HG02981 (cell line): ENCODE results near the gene AFG1L.
"Not testable (repeated sequence)": the region's sequence is repeated elsewhere in the genome, so short reads cannot be mapped to it uniquely, and the experiment has no call there.

Source experiments
- ATAC-seq: cut with Tn5 transposase; IDR thresholded peaks from one replicate; pipeline ENCODE4 v1.9.1; 2021; ENCODE audit warnings: mild to moderate bottlenecking, moderate library complexity; ENCODE audit not compliant: unreplicated experiment

AFG1L gene

DNA sequence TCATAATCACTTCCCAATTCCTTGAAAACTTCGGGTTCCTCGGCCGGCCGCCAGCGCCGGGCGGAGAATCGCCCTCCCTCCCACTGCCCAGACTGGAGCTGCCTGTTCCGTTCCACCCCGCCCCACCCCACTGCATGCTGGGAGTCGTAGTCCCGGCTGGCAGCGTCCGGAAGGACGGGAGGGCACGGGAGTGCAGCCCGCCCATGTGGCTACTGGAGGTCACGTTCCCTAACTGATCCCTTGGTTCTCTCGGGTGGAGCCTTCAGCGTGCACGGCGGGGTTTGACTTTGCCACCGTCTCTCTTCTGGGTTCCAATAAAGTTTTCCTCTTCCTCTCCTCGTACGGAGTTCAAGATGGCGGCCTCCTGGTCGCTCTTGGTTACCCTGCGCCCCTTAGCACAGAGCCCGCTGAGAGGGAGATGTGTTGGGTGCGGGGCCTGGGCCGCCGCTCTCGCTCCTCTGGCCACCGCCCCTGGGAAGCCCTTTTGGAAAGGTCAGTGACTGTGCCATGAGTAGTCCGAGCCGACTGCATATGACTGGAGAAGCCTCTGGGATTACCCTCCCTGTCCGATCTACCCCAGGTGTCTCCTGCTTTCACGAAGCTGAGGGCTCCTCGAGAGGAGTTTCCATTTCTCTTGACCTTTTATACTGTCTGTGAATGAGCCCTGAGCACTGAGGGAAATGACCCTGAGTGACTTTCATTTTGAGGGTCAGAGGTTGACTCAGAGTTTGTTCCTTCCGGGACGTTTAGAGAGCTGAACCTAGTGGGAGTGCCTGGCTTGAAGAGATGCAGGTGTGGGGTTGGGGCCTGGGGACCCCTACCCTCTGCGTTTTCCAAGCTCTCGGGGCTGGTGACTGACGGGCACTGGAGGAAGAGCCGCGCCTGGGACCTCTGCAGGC is at the start of gene AFG1L:
TSS of gene AFG1L (plus strand) at position 328 of the 899 bp plus-strand sequence. CDS start at position 354, 26 bp downstream.
- peak; percentile 88 for ATAC-seq

DNA sequence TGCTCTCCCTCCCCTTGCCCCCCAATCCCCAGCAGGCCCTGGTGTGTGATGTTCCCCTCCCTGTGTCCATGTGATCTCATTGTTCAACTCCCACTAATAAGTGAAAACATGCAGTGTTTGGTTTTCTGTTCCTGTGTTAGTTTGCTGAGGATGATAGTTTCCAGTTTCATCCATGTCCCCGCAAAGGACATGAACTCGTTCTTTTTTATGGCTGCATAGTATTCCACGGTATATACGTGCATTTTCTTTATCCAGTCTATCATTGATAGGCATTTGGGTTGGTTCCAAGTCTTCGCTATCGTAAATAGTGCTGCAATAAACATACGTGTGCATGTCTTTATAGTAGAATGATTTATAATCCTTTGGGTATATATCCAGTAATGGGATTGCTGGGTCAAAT is 49.8 kb upstream of the AFG1L start:
- ATAC-seq: not testable (repeated sequence)

DNA sequence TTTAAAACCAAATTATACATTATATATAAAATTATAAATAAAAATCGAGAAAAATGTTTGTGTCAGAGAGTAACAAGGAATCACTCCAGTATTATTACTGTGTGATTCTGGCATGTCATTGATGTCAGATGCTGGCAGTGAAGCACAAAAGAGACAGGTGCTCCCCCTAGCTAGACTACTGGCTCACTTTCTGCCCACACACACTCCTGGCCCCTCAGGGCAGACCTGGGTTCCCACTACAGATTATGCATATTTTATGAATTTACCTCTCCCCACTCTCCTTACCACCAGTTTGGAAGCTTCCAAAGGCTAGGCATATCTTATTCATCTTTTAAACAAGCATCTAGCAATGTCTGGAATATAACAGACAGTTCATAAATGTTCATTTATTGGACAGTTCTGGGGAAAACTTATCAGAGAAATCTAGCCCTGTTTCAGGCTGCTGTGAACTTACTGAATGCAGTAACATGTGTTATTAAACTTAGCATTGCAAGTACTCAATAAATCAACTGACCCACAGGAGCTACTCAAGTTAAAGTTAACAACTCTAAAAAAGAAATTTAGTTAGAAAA is 46.8 kb upstream of the AFG1L start:
- ATAC-seq: no peak

DNA sequence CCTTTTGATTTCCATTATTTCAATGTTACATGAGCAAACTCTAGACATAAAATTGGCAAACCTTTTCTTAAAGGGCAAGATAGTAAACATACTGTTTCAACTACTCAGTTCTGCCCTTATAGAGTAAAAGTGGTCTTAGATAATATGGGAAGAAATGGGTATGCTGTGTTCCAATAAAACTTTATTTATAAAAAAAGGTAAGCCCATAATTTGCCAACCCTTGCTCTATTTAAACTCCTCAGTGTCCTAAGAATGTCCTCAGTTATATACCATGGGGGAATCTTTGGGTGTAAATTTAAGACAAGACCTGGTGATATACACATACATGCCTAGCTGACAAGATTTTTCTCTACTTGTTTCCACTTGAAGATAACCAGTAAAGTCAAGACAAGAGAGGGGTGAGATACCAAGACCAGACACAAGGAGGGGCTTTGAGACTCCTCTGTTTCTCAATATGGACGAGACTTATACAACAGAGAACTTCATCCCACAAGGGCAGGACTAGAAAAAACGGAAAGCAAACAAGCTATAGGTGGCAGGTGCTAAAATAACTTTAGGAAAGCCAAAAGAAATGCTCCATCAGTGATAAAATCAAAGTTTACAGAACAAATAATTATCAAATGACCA is 44.5 kb upstream of the AFG1L start:
- no peak for ATAC-seq

DNA sequence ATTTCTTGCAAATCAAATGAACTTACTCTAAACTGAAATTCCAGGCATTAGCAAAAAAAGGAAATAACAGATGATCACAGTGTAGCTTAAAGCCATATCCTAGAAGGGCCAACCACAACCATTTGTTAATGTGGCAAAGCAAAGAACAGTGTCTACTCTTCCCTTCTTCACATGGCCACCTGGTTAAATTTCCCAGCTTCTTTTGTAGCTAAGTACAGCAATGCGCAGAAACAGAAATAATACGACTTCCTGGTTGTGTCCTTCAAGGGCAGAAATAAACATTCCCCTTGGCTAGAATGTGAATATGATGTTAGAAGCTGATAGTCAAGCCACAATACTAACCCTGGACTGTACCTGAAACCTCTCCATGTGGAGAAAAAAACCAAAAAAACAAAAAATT is 43.6 kb upstream of the AFG1L start:
- no peak for ATAC-seq

DNA sequence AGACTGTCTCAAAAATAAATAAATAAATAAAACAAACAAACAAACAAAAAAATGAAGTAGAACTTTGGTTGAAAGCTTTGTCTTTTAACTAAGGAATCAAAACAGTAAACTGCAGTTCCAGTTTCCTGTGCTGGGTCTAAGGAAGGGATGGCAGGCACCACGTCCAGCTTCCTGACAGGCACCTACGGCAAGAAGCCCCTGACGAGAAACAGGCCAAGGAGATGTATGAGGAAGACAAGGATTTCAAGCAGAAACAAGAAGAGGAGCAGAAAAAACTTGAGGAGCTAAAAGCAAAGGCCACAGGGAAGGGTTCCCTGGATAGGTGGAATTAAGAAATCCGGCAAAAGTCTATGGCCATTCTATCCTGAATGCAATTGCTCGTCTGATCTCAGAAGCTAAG is 42.8 kb upstream of the AFG1L start:
- ATAC-seq: no peak

DNA sequence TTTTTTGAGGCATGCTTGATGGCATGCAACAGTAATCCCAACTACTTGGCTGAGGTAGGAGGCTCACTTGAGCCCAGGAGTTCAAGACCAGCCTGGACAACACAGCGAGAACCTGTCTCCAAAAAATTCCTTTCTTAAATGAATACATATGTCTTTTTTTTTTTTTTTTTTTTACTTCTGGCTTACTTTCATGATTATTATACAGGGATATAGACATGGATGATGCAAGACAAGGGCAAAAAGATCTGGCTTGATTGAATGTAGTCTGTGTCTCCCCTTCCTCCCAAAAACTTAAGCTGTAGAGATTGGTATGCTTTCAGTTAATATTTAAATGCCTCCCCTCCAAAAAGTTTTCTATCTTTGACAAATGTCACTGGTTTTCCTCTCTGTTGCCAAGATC is 41.6 kb upstream of the AFG1L start:
- ATAC-seq: no peak

DNA sequence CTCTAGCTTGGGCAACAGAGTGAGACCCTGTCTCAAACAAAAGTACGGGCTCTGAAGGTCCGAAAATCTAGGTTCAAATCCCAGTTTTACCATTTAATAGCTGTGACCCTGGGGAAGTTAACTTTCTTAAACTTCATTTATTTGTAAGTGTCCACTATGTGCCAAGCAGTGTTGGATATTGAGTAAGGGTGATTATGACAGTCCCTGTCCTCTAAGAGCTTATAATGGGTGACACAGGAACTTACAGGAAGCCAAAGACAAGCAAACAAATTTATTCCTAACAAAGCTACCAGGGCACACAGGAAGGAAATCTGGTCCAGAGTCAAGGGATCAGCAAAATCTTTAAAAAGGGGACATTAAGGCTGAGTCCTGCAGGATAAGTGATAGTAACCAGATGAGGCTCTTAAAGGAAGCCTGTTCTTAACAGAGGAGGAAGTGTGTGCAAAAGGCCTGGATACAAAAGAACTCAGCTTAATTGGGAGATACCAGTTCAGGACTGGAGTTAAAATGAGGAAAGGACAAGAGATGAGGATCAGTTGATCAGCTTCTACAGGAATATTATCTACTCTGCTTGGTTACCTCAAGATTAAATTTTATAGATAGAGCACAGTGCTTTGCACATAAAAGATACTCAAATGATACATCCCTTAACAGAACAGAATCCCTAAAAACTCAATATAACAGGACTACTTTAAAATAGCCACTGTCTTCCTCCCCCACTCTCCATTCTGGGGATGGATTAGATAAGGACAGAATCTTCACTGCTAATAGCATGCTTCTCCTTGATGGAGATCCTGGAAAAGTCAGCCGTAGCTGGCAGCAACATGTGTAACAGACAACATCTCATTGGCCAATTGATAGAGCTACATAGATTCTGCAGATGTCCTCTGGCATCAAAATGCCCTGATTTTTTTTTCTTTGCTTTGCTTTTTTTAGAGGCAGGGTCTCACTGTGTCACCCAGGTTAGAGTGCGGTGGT is 40.1 kb upstream of the AFG1L start:
- ATAC-seq: no peak

DNA sequence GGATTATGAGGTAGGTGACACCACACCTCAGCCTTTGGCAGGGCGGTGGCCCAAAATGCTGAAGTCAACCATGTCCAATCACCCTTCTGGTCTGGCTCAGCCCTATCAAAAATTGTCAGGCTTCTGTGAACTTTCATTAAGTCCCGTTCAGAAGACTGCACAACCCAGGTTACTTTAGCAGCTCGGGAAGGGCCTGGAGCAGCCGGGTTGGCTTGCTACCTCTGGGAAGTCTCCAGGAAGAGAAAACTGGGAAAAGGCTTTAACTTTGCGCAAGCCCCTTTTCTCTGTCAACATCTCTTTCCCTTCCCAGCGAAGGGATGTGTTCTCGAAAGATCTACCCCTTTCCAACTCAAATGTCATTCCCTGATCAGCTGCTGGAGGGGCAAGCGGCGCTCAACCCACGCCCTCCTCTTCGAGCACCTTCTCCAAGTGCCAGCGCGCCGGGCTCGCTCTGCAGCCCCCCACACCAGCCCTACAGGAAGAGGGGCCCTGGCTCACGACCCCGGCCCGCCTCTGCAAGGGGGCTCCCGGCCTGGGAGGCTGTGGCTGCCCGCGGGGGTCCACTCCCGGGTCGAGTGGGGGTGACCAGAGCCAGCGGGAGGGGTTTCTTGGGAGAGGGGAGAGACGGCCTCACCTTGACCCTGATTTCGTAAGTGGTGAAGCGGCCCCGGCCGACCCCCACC is 34.6 kb upstream of the AFG1L start:
- peak; percentile 2 for ATAC-seq

DNA sequence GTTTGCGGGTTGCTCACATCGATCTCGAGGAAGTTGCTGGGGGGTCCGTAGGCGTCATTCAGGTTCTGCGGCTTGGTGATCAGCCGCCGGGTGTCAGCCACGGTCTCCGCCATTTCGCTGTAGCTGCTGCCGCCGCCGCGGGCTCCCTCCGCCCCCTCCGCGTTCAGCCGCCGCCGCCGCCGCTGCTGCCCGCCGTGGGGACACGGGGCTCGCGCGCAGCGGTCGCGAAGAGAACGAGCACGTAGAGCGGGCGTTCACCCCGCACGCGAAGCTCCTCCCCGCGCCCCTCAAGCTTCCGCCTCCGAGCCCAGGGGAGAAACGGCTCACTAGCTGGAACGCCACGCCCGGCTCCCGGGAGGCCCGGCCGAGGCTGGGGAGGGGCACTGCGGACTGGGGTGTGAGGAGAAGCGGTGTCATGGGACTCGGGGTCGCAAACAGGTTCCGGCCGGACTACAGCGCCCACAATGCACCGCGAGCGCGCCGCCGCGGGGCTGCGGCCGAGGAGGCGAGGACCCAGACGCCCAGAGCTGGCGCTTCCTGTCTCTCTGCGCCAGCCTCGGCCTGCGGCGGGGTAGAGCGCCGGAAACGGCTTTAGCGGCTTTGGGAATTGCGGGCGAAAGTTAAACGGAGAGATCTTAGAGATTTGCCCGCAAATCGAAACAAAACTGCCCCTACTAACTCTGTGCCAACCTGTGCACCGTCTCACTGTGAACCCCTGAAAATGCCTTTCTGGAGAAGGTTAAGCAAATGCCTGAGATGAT is 33.9 kb upstream of the AFG1L start, which contains the start of gene SNX3:
TSS of gene SNX3 (minus strand) at position 232 of the 761 bp plus-strand sequence. CDS start at position 113, 119 bp downstream.
- ATAC-seq: peak; percentile 90

DNA sequence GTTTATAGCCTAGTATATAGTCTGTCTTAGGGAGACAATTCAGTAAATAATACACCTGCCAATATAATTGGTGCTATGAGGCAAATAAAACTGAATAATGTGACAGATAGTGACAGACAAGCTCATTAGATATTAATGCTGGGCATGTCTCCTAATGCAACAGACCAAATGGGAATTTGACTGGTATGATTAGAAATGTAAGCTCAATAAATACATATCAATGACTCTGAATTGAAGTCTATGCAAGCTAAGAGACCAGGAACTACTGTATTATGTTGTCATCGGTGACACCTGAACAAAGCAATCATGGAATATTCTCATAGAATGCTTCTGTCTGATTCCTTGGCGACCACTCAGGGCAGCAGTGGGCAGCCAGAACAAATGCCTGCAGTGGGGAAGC is 31.5 kb upstream of the AFG1L start:
- no peak for ATAC-seq

DNA sequence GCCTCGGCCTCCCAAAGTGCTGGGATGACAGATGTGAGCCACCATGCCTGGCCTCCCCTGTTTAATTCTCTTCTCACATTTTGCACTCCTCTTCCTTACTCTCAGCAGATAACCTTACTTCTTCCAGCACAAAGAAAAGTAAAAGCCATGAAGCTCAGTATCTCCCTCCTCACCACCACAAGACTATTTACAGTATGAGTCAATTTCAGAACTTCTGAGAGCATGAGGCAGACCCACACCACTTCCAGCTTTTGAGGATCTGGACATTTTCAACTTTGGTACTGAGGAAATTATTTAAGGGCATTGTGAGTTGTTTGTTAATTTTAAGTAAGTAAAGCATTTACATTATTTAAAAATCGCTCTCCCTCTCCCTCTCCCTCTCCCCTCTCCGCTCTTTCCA is 26.0 kb upstream of the AFG1L start:
- no peak for ATAC-seq

DNA sequence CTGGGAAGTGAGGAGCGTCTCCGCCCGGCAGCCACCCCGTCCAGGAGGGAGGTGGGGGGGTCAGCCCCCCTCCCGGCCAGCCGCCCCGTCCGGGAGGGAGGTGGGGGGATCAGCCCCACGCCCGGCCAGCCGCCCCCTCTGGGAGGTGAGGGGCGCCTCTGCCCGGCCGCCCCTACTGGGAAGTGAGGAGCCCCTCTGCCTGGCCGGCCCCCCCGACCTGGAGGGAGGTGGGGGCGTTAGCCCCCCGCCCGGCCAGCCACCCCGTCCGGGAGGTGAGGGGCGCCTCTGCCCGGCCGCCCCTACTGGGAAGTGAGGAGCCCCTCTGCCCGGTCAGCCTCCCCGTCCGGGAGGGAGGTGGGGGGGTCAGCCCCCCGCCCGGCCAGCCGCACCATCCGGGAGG is 24.9 kb upstream of the AFG1L start:
- not testable (repeated sequence) for ATAC-seq

DNA sequence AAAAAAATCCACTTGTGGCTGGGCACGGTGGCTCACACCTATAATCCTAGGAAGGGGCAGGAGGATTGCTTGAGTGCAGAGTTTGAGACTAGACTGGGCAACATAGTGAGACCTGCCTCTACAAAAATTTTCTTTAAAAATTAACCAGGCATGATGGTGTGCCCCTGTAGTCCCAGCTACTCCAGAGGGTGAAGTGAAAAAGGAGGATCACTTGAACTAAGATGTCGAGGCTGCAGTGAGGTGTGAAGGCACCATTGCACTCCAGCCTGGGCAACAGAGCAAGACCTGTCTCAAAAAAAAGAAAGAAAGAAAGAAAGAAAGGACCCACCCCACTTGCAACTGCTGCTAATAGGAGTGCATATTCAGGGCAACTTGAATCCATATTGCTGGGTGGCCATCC is 20.3 kb upstream of the AFG1L start:
- no peak for ATAC-seq

DNA sequence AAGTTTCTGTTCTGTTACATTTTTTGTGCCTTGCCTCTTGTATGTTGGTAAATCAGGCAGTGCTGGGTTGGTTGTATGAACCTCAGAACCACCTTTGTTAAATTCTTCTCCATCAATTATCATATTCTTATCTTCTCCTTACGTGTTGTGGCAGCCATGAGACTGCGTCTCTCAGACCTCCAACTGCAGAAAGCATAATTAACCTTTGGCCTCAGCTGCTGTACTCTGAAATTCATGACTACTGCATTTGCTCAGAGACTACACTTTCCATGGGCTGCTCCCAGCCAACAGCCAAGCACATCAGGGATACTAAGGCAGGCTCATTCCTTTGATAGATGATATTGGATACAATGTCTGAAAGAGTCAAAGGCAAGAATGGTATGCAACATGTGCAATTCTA is 18.9 kb upstream of the AFG1L start:
- no peak for ATAC-seq

DNA sequence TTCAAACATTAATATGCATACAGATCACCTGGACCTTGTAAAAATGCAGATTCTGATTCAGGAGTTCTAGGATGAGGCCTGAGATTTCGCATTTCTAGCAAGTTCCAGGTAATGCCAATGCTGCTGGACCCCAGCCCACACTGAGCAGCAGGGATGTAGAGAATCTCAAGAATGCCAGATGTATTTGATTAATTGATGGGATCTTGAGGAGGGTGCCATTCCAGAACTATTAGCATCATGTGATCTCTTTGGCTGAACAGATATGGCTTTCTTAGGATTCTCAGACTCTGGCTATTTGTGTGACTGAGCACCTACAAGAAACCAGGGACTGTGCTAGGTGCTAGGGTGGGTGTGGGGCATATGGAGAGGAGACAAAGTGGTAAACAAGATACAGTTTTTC is 17.6 kb upstream of the AFG1L start:
- ATAC-seq: no peak

DNA sequence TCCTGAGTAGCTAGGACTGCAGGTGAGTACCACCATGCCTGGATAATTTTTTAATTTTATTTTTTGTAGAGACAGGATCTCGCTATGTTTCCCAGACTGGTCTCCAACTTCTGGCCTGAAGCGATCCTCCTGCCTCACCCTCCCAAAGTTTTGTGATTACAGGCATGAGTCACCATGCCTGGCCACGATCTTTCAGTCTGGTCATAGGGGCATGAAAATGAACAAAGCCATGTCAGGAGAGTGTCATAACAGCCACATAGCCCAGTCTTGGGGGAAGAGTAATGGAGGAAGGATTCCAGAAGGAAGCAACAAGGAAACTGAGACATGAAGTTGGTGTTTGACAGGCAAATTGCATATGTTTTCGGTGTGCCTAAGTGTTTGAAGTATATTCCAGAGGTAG is 17.0 kb upstream of the AFG1L start:
- no peak for ATAC-seq

DNA sequence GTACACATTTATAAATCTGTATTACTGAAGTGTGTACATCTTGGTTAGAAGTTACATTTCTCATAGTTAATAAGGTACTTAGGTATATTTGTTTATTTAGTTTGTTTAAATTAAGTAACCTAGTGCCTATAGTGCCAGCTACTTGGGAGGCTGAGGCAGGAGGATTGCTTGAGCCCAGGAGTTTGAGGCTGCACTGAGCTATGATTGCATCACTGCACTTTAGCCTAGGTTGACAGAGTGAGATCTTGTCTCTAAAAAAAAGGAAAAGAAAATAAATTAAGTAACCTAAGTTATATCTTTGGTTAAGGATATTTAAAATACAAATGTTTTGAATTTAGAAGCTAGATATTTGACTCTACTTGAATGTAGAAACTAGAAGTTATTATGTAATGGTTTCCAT is 9.5 kb upstream of the AFG1L start:
- ATAC-seq: no peak

DNA sequence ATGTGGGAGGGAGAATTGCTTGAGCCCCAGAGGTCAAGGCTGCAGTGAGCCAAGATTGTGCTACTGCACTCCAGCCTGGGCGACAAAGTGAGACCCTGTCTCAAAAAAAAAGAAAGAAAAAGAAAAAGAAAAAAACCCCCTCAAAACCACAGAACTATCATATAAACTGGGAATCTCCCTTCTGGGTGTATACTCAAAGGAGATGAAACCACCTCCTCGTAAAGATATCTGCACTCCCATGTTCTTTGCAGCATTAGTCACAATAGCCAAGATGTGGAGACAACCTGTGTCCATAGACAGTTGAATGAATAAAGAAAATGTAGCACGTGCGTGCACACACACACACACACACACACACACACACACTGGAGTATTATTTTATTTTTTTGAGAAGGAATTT is 8.5 kb upstream of the AFG1L start:
- ATAC-seq: no peak
